HG03097 (cell line): ENCODE measurements around the gene ACTN4.

Source experiments
- ATAC-seq: cut with Tn5 transposase; IDR thresholded peaks from one replicate; pipeline ENCODE4 v1.9.1; 2021; ENCODE audit not compliant: unreplicated experiment, low FRiP score

The ACTN4 gene

GRCh38 chr19:38693380-38694223 is 46.2 kb downstream of the ACTN4 start:
- ATAC-seq: no peak

- no peak for ATAC-seq
Observed at GRCh38 chr19:38695317-38695683, 47.9 kb downstream of the ACTN4 start.

- ATAC-seq: no peak
Observed at GRCh38 chr19:38695832-38696728, 48.6 kb downstream of the ACTN4 start.

- no peak for ATAC-seq
Observed at GRCh38 chr19:38696729-38697055, 49.2 kb downstream of the ACTN4 start.

- ATAC-seq: no peak
Observed at GRCh38 chr19:38697197-38697596, 49.7 kb downstream of the ACTN4 start.

GRCh38 chr19:38697641-38698071 is 50.2 kb downstream of the ACTN4 start:
- ATAC-seq: no peak

- no peak for ATAC-seq
Observed at GRCh38 chr19:38698225-38699026, 51.0 kb downstream of the ACTN4 start.

GRCh38 chr19:38699027-38699346 is 51.5 kb downstream of the ACTN4 start:
- no peak for ATAC-seq

GRCh38 chr19:38699647-38700349 is 52.3 kb downstream of the ACTN4 start:
- no peak for ATAC-seq

- no peak for ATAC-seq
Observed at GRCh38 chr19:38700350-38700901, 53.0 kb downstream of the ACTN4 start.

GRCh38 chr19:38700902-38701454 is 53.5 kb downstream of the ACTN4 start:
- no peak for ATAC-seq

- ATAC-seq: no peak
Observed at GRCh38 chr19:38701455-38702063, 54.1 kb downstream of the ACTN4 start.

- ATAC-seq: no peak
Observed at GRCh38 chr19:38702278-38702677, 54.8 kb downstream of the ACTN4 start.

- ATAC-seq: no peak
Observed at GRCh38 chr19:38703509-38703908, 56.1 kb downstream of the ACTN4 start.

- no peak for ATAC-seq
Observed at GRCh38 chr19:38704488-38705026, 57.1 kb downstream of the ACTN4 start.

GRCh38 chr19:38705197-38706019 is 58.0 kb downstream of the ACTN4 start:
- no peak for ATAC-seq

GRCh38 chr19:38706792-38707511 is 59.5 kb downstream of the ACTN4 start:
- ATAC-seq: no peak
